HCT116 (cell line): Measurements from ENCODE around the gene MAN1A1. TPM values are rescaled to one million over a fixed set of nuclear protein-coding genes. Genes with fewer than 3 reads are reported as not detected.

Source experiments
- ATAC-seq: fragments of 200-7000 bp; cut with Tn5 transposase; 2 replicates; pipeline ENCODE4 v1.9.1; 2020; ENCODE audit warnings: mild to moderate bottlenecking, moderate library complexity
- BruUV-seq: library from RNA; stranded (reverse); fragments of 400-500 nt; replicated peaks from 2 replicates; lab custom pipeline; 2021; lab: Mats Ljungman, UMichigan
- CTCF ChIA-PET: fragments of 300-600 bp; sonication (Branson Sonifier 250); formaldehyde crosslinking; loops from one replicate; lab custom pipeline; 2021; ENCODE audit warnings: antibody characterized with exemption; lab: Charles Lee
- POLR2A ChIA-PET: fragments of 300-600, 350-600 bp; sonication (Branson Sonifier 250); formaldehyde crosslinking; loops from one replicate; lab custom pipeline; 2021; ENCODE audit warnings: antibody characterized with exemption; lab: Charles Lee
- RAD21 ChIA-PET, 2 experiments: fragments of 300-600 bp; sonication (Branson Sonifier 250); formaldehyde crosslinking; loops; one replicate each; lab custom pipeline; 2023; ENCODE audit warnings: low total read pairs in 2 of 2; ENCODE audit not compliant: uncharacterized antibody in 2 of 2, unreplicated experiment in 2 of 2, low non-redundant PET in 1 of 2; lab: Charles Lee
- DNase-seq: peaks from one replicate; pipeline ENCODE4 v3.0.0-alpha.2; 2010; ENCODE audit warnings: low read depth, low spot score
- H2AFZ ChIP-seq: fragments of 200-600 bp; shearing (Covaris generic), sonication (generic); 2 replicates; pipeline ENCODE4 v1.6.1; 2017; ENCODE audit warnings: low read depth, mixed run types, mixed read lengths, antibody characterized with exemption, low read length; ENCODE audit not compliant: poor library complexity, severe bottlenecking
- H3K27ac ChIP-seq: 2 replicates; pipeline ENCODE4 v1.5.1; 2012; ENCODE audit warnings: low read depth, low read length
- H3K27me3 ChIP-seq: fragments of 200-600 bp; sonication (generic); 2 replicates; pipeline ENCODE4 v1.6.1; 2016; ENCODE audit warnings: mixed run types, low read length, mixed read lengths; ENCODE audit not compliant: insufficient read depth
- H3K36me3 ChIP-seq, 2 experiments: fragments of 200-500 bp in 1 of 2; fragments of 200-600 bp in 1 of 2; sonication (Bioruptor generic) in 1 of 2; sonication (generic) in 1 of 2; 2 replicates each; pipeline versions ENCODE4 v1.5.1 to v1.6.1; 2014 to 2016; ENCODE audit warnings: low read length in 2 of 2, inconsistent platforms in 1 of 2, mixed read lengths in 1 of 2, mixed run types in 1 of 2; ENCODE audit not compliant: insufficient read depth in 2 of 2, control insufficient read depth in 1 of 2
- H3K4me1 ChIP-seq, 2 experiments: fragments of 200-600 bp in 1 of 2; sonication (generic) in 1 of 2; 2 replicates each; pipeline versions ENCODE4 v1.5.1 to v1.6.1; 2012 to 2017; ENCODE audit warnings: low read length in 2 of 2, inconsistent platforms in 1 of 2, mild to moderate bottlenecking in 1 of 2, mixed read lengths in 1 of 2, mixed run types in 1 of 2, moderate library complexity in 1 of 2; ENCODE audit not compliant: insufficient read depth in 2 of 2, control insufficient read depth in 1 of 2
- H3K4me2 ChIP-seq: fragments of 200-600 bp; sonication (generic); 2 replicates; pipeline ENCODE4 v1.6.1; 2017; ENCODE audit warnings: mixed run types, low read length, mixed read lengths
- H3K4me3 ChIP-seq, 2 experiments: fragments of 200-600 bp in 1 of 2; sonication (generic) in 1 of 2; replicated peaks in 1 of 2; 2 replicates each; pipeline ENCODE4 v1.5.1; 2011 to 2016; ENCODE audit warnings: low read length in 2 of 2, control low read depth in 1 of 2, low read depth in 1 of 2, mild to moderate bottlenecking in 1 of 2, mixed read lengths in 1 of 2, mixed run types in 1 of 2
- H3K79me2 ChIP-seq: fragments of 200-600 bp; sonication (generic); 2 replicates; pipeline ENCODE4 v1.6.1; 2017; ENCODE audit warnings: mild to moderate bottlenecking, mixed run types, low read length, moderate library complexity, mixed read lengths; ENCODE audit not compliant: insufficient read depth
- H3K9ac ChIP-seq: fragments of 200-600 bp; sonication (generic); 2 replicates; pipeline ENCODE4 v1.6.1; 2016; ENCODE audit warnings: low read length, mixed read lengths
- H3K9me2 ChIP-seq: fragments of 200-600 bp; sonication (generic), shearing (Covaris generic); 2 replicates; pipeline ENCODE4 v1.6.1; 2017; ENCODE audit warnings: mixed run types, mild to moderate bottlenecking, moderate library complexity; ENCODE audit not compliant: insufficient read depth
- H3K9me3 ChIP-seq, 2 experiments: fragments of 200-500 bp in 1 of 2; fragments of 200-600 bp in 1 of 2; sonication (Bioruptor generic) in 1 of 2; sonication (generic) in 1 of 2; 2 replicates each; pipeline ENCODE4 v1.6.1; 2014 to 2017; ENCODE audit warnings: low read length in 2 of 2, mixed read lengths in 2 of 2, inconsistent platforms in 1 of 2, low read depth in 1 of 2, mild to moderate bottlenecking in 1 of 2, mixed run types in 1 of 2, moderate library complexity in 1 of 2; ENCODE audit not compliant: control insufficient read depth in 1 of 2, insufficient read depth in 1 of 2
- H4K20me1 ChIP-seq: fragments of 200-600 bp; sonication (generic), shearing (Covaris generic); 2 replicates; pipeline ENCODE4 v1.6.1; 2017; ENCODE audit warnings: mixed run types, mild to moderate bottlenecking, moderate library complexity; ENCODE audit not compliant: insufficient read depth
- ATF3 ChIP-seq: IDR thresholded peaks from 2 replicates; pipeline ENCODE4 v1.6.1; 2012
- CBX3 ChIP-seq: IDR thresholded peaks from 2 replicates; pipeline ENCODE4 v1.6.1; 2012; ENCODE audit warnings: low read depth
- CEBPB ChIP-seq: IDR thresholded peaks from 2 replicates; pipeline ENCODE4 v1.6.1; 2012; ENCODE audit warnings: low read depth
- CTCF ChIP-seq, 3 experiments: fragments of 200-600 bp in 1 of 3; sonication (generic) in 1 of 3; IDR thresholded peaks in 2 of 3; conservative IDR thresholded peaks in 1 of 3; 2 replicates each; pipeline ENCODE4 v1.5.1; 2012 to 2017; ENCODE audit warnings: low read depth in 2 of 3, low read length in 2 of 3, antibody characterized with exemption in 1 of 3, borderline replicate concordance in 1 of 3, control low read depth in 1 of 3, mild to moderate bottlenecking in 1 of 3, mixed read lengths in 1 of 3, mixed run types in 1 of 3, moderate library complexity in 1 of 3; ENCODE audit not compliant: insufficient read depth in 1 of 3
- EGR1 ChIP-seq: IDR thresholded peaks from 2 replicates; pipeline ENCODE4 v1.6.1; 2012; ENCODE audit warnings: low read depth
- ELF1 ChIP-seq: IDR thresholded peaks from 2 replicates; pipeline ENCODE4 v1.6.1; 2012; ENCODE audit warnings: low read depth, borderline replicate concordance
- EZH2 ChIP-seq: fragments of 200-600 bp; sonication (generic); IDR thresholded peaks from 2 replicates; pipeline ENCODE4 v1.6.1; 2017; ENCODE audit warnings: antibody characterized with exemption, mixed run types
- EZH2phosphoT487 ChIP-seq: fragments of 200-600 bp; IDR thresholded peaks from 2 replicates; pipeline ENCODE4 v1.6.1; 2018; ENCODE audit warnings: antibody characterized with exemption, borderline replicate concordance
- FOSL1 ChIP-seq: IDR thresholded peaks from 2 replicates; pipeline ENCODE4 v1.6.1; 2012; ENCODE audit warnings: low read depth
- MAX ChIP-seq: IDR thresholded peaks from 2 replicates; pipeline ENCODE4 v1.6.1; 2012
- POLR2A ChIP-seq: IDR thresholded peaks from 2 replicates; pipeline ENCODE4 v1.7.0; 2011; ENCODE audit warnings: borderline replicate concordance; ENCODE audit not compliant: insufficient read depth, insufficient read length; ENCODE audit errors: extremely low read depth
- RAD21 ChIP-seq: IDR thresholded peaks from 2 replicates; pipeline ENCODE4 v1.6.1; 2012; ENCODE audit warnings: low read depth, mild to moderate bottlenecking
- REST ChIP-seq: IDR thresholded peaks from 2 replicates; pipeline ENCODE4 v1.6.1; 2012; ENCODE audit warnings: low read depth
- SIN3A ChIP-seq: IDR thresholded peaks from 2 replicates; pipeline ENCODE4 v1.6.1; 2012; ENCODE audit warnings: low read depth
- SP1 ChIP-seq: IDR thresholded peaks from 2 replicates; pipeline ENCODE4 v1.6.1; 2012; ENCODE audit warnings: low read depth
- SRF ChIP-seq: IDR thresholded peaks from 2 replicates; pipeline ENCODE4 v1.6.1; 2012; ENCODE audit warnings: low read depth
- TCF7L2 ChIP-seq: IDR thresholded peaks from 2 replicates; pipeline ENCODE4 v1.7.0; 2011; ENCODE audit warnings: borderline replicate concordance, inconsistent platforms; ENCODE audit not compliant: insufficient read depth, insufficient read length; ENCODE audit errors: extremely low read depth
- ZBTB33 ChIP-seq: IDR thresholded peaks from 2 replicates; pipeline ENCODE4 v1.6.1; 2011; ENCODE audit warnings: mild to moderate bottlenecking, low read length, moderate library complexity; ENCODE audit not compliant: insufficient replicate concordance; ENCODE audit errors: extremely low read depth
- ZFX ChIP-seq: fragments of 450-650 bp; IDR thresholded peaks from 2 replicates; pipeline ENCODE4 v1.6.1; 2017
- ZNF274 ChIP-seq: fragments of 200-500 bp; sonication (Bioruptor generic); IDR thresholded peaks from 2 replicates; pipeline ENCODE4 v1.6.1; 2014; ENCODE audit warnings: mild to moderate bottlenecking, low read depth, low read length, inconsistent platforms
- intact Hi-C: fragments of 100-400 bp; cut with micrococcal nuclease; formaldehyde crosslinking; loops from 2 replicates; pipeline ENCODE4 v1.10.0; 2022
- total RNA-seq: library from RNA; stranded (reverse); gene quantifications from one replicate; pipeline ENCODE4 v1.2.1, GENCODE V29; 2021; ENCODE audit not compliant: unreplicated experiment

The MAN1A1 gene
- total RNA-seq, 1 experiment from 2014 or later: 46.0 TPM

GRCh38 chr6:119283214-119283613 lies 66.3 kb downstream of the MAN1A1 start:
- DNase-seq (no peak), ATAC-seq (no peak)
- Histone ChIP-seq H3K9me3 (no peaks in the 10 kb centered on the region), H2AFZ (no peak overlapping the region), H3K4me3 (no peak overlapping the region), H3K9me2 (no peaks in the 10 kb centered on the region), H3K79me2 (no peaks in the 10 kb centered on the region), H3K4me2 (no peak overlapping the region), H3K27ac (no peak overlapping the region), H3K9ac (no peak overlapping the region), H4K20me1 (no peaks in the 10 kb centered on the region), H3K36me3 (no peaks in the 10 kb centered on the region; a peak in 1 of 4 replicates), H3K27me3 (no peaks in the 10 kb centered on the region), H3K4me1 (peaks cover 14 to 25% of the 10 kb centered on the region in 2 experiments; a peak in 3 of 4 replicates)
- ChIA-PET CTCF (no interaction called here), RAD21 (no interaction called here), POLR2A (no interaction called here)
- TF ChIP-seq RAD21 (no peak), ZFX (no peak), EZH2phosphoT487 (no peak), MAX (no peak), CEBPB (no peak), SIN3A (no peak), POLR2A (no peak), REST (no peak), EZH2 (no peak), ELF1 (no peak), ZNF274 (no peak), SRF (no peak), ZBTB33 (no peak), ATF3 (no peak), SP1 (no peak), TCF7L2 (no peak), CTCF (IDR thresholded peaks at IDR 0.05 in 2 of 3, conservative IDR thresholded peaks at IDR 0.05 in 1 of 3; ENCODE audit: borderline replicate concordance in 1 of 3, insufficient read depth in 1 of 3, low read depth in 2 of 3, low read length in 2 of 3) (no peak), FOSL1 (no peak), EGR1 (no peak), CBX3 (no peak)
- BruUV-seq: no TSS peak
- intact Hi-C loops: no loop called here
